GM13977 (cell line): Measurements from ENCODE around the gene TSPYL4.

Experiments used
- DNase-seq: peaks from one replicate; pipeline ENCODE4 v3.0.0; 2012; ENCODE audit warnings: low spot score
- in situ Hi-C: fragments of 300-500 bp; cut with MboI; formaldehyde crosslinking; loops from one replicate; pipeline ENCODE4 v1.12.0; 2022; ENCODE audit warnings: low sequenced_read_pairs, low pct_unique_long_range_greater_than_20kb, mixed read lengths, inconsistent platforms; ENCODE audit not compliant: unreplicated experiment
- TF ChIP-seq, protein P1 (sequence below): IDR thresholded peaks from 2 replicates; pipeline ENCODE4 v1.5.1; 2012; ENCODE audit warnings: mild to moderate bottlenecking, control low read depth; ENCODE audit not compliant: insufficient read depth; ENCODE audit errors: extremely low read depth, missing control alignments

The TSPYL4 gene

DNA sequence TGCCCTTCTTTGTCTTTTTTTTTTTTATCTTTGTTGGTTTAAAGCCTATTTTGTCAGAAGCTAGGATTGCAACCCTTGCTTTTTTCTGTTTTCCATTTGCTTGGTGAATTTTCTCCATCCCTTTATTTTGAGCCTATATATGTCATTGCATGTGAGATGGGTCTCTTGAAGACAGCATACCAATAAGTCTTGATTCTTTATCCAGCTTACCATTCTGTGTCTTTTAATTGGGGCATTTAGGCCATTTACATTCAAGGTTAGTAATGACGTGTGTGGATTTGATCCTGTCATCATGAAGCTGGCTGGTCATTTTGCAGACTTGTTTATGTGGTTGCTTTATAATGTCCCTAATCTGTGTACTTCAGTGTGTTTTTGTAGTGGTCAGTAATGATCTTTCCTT is 9.5 kb upstream of the TSPYL4 start:
- TF ChIP-seq, protein P1, sequence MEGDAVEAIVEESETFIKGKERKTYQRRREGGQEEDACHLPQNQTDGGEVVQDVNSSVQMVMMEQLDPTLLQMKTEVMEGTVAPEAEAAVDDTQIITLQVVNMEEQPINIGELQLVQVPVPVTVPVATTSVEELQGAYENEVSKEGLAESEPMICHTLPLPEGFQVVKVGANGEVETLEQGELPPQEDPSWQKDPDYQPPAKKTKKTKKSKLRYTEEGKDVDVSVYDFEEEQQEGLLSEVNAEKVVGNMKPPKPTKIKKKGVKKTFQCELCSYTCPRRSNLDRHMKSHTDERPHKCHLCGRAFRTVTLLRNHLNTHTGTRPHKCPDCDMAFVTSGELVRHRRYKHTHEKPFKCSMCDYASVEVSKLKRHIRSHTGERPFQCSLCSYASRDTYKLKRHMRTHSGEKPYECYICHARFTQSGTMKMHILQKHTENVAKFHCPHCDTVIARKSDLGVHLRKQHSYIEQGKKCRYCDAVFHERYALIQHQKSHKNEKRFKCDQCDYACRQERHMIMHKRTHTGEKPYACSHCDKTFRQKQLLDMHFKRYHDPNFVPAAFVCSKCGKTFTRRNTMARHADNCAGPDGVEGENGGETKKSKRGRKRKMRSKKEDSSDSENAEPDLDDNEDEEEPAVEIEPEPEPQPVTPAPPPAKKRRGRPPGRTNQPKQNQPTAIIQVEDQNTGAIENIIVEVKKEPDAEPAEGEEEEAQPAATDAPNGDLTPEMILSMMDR, result no peak
- DNase-seq, result no peak
- in situ Hi-C loops, result loop anchor here (10.0 kb wide), 1 partner anchor 301 kb away; no protein-coding TSS in a partner anchor

DNA sequence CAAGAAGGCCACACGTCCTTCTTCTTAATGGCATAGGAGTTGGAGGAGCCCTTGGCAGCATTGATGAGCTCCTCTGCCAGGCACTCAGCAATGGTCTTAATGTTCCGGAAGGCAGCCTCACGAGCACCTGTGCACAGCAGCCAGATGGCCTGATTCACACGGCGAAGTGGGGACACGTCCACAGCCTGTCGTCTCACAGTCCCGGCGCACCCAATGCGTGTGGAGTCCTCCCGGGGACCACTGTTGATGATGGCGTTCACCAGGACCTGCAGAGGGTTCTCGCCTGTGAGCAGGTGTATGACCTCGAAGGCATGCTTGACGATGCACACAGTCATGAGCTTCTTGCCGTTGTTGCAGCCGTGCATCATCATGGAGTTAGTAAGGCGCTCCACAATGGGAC is 4.6 kb upstream of the TSPYL4 start:
- in situ Hi-C loops, result no loop called here
- TF ChIP-seq, protein P1, result no peak
- DNase-seq, result no peak

DNA sequence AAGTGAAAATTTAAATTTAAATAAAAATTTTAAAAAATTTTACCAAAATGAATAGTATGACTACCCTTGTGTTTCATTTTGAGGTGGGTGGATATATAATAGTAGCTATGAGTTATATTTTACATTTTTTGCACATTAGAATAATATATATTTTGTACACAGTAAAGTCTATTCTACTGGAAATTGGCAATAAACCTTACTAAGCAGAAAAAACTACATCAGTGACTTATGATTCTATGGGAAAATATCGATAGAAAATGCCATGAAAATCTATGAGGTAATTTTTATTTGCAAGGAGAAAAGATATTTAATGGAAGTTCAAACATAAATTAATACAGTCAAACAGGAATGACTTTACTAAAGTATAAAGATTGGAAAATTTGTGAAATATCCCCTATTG is 2.8 kb upstream of the TSPYL4 start:
- DNase-seq, result no peak
- in situ Hi-C loops, result no loop called here

DNA sequence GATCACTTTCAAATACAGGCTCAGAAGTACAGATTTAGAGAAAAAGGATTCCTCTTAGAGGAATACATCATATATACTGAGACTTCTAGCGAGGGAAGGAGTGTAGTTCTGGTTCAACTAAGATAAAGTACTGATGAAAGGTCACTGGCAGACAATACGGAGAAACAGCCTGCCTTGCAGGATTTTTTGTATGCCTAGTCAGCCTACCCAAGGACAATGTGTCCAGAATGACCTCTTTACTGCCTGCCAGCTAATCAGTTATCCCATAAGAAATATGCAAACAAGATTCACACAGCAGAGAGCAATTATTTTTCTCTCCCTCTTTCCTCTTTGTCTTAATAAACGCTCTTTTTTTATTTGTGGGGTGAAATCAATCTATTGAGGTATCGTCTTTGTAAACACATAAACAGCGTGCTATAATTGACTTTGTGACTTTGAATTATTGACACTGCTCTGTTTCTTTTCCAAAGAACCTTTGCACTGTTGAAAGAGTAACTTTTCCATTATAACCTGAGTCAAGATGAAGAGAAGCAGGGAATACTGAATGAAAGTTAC is 1.4 kb upstream of the TSPYL4 start:
- TF ChIP-seq, protein P1, result no peak
- in situ Hi-C loops, result no loop called here
- DNase-seq, result no peak

More for the DNA sequence above, 2.8 kb upstream of the TSPYL4 start:
- TF ChIP-seq, protein P1, result no peak

GRCh38 chr6:116254297-116255056 is 602 bp upstream of the TSPYL4 start:
- DNase-seq, result no peak
- in situ Hi-C loops, result no loop called here
- TF ChIP-seq, protein P1, result no peak

- TF ChIP-seq, protein P1, result no peak
- in situ Hi-C loops, result no loop called here
- no peak for DNase-seq
Measured at GRCh38 chr6:116253188-116253504, 729 bp downstream of the TSPYL4 start.
